H9 (cell line): ENCODE results near the gene CST4. TPM values are rescaled to one million over a fixed set of nuclear protein-coding genes. Genes with fewer than 3 reads are reported as not detected.

Experiments used
- DNase-seq: peaks from one replicate; pipeline ENCODE4 v3.0.0-alpha.2; 2017
- H2AFZ ChIP-seq: one replicate; pipeline ENCODE4 v1.6.1; 2013; ENCODE audit warnings: mild to moderate bottlenecking, low read length, control low read depth, moderate library complexity
- H2AK5ac ChIP-seq: 2 replicates; pipeline ENCODE4 v1.6.1; 2013; ENCODE audit warnings: low read length, control low read depth, mixed read lengths; ENCODE audit not compliant: insufficient read length
- H2BK120ac ChIP-seq: one replicate; pipeline ENCODE4 v1.6.1; 2013; ENCODE audit warnings: low read depth, mild to moderate bottlenecking, low read length, control low read depth, inconsistent platforms; ENCODE audit not compliant: poor library complexity, severe bottlenecking
- H2BK12ac ChIP-seq: 2 replicates; pipeline ENCODE4 v1.6.1; 2013; ENCODE audit warnings: low read length, control low read depth, mixed read lengths, low read depth; ENCODE audit not compliant: insufficient read length
- H2BK15ac ChIP-seq: 2 replicates; pipeline ENCODE4 v1.6.1; 2013; ENCODE audit warnings: low read depth, low read length, control low read depth
- H2BK20ac ChIP-seq: one replicate; pipeline ENCODE4 v1.6.1; 2013; ENCODE audit warnings: low read depth, mild to moderate bottlenecking, low read length, control low read depth, inconsistent platforms; ENCODE audit not compliant: poor library complexity, severe bottlenecking
- H2BK5ac ChIP-seq: 2 replicates; pipeline ENCODE4 v1.6.1; 2013; ENCODE audit warnings: low read length, control low read depth, mixed read lengths; ENCODE audit not compliant: insufficient read length
- H3K14ac ChIP-seq: 2 replicates; pipeline ENCODE4 v1.6.1; 2013; ENCODE audit warnings: low read length, control low read depth; ENCODE audit not compliant: insufficient read depth
- H3K18ac ChIP-seq: 2 replicates; pipeline ENCODE4 v1.6.1; 2013; ENCODE audit warnings: low read depth, mild to moderate bottlenecking, mixed read lengths, low read length, control low read depth; ENCODE audit not compliant: insufficient read length
- H3K23ac ChIP-seq: 2 replicates; pipeline ENCODE4 v1.6.1; 2013; ENCODE audit warnings: low read length, control low read depth, mixed read lengths, low read depth; ENCODE audit not compliant: insufficient read length
- H3K23me2 ChIP-seq: 2 replicates; pipeline ENCODE4 v1.6.1; 2013; ENCODE audit warnings: low read depth, mild to moderate bottlenecking, mixed read lengths, low read length, control low read depth; ENCODE audit not compliant: insufficient read length, poor library complexity, severe bottlenecking
- H3K27ac ChIP-seq: 2 replicates; pipeline ENCODE4 v1.5.1; 2013; ENCODE audit warnings: low read length, control low read depth, mixed read lengths, low read depth; ENCODE audit not compliant: insufficient read length
- H3K27me3 ChIP-seq: 2 replicates; pipeline ENCODE4 v1.6.1; 2013; ENCODE audit warnings: low read length, control low read depth, inconsistent platforms; ENCODE audit not compliant: insufficient read depth
- H3K4ac ChIP-seq: 2 replicates; pipeline ENCODE4 v1.6.1; 2013; ENCODE audit warnings: low read depth, mild to moderate bottlenecking, control low read depth, inconsistent platforms, low read length, moderate library complexity
- H3K4me1 ChIP-seq: 2 replicates; pipeline ENCODE4 v1.6.1; 2013; ENCODE audit warnings: low read length, control low read depth, inconsistent platforms; ENCODE audit not compliant: insufficient read depth
- H3K4me2 ChIP-seq: 2 replicates; pipeline ENCODE4 v1.6.1; 2013; ENCODE audit warnings: low read length, control low read depth, mixed read lengths; ENCODE audit not compliant: insufficient read length, insufficient read depth
- H3K56ac ChIP-seq: 2 replicates; pipeline ENCODE4 v1.6.1; 2013; ENCODE audit warnings: low read depth, mild to moderate bottlenecking, mixed read lengths, low read length, control low read depth; ENCODE audit not compliant: insufficient read length
- H3K79me1 ChIP-seq: 2 replicates; pipeline ENCODE4 v1.6.1; 2013; ENCODE audit warnings: low read depth, mild to moderate bottlenecking, moderate library complexity, low read length, control low read depth, inconsistent platforms; ENCODE audit not compliant: insufficient read depth, poor library complexity, severe bottlenecking
- H3K79me2 ChIP-seq: 2 replicates; pipeline ENCODE4 v1.6.1; 2013; ENCODE audit warnings: low read length, control low read depth, inconsistent platforms; ENCODE audit not compliant: insufficient read depth
- H3K9ac ChIP-seq: 2 replicates; pipeline ENCODE4 v1.6.1; 2013; ENCODE audit warnings: low read length, control low read depth, mixed read lengths; ENCODE audit not compliant: insufficient read length; ENCODE audit errors: extremely low read depth
- H3K9me3 ChIP-seq: one replicate; pipeline ENCODE4 v1.6.1; 2013; ENCODE audit warnings: low read depth, low read length, inconsistent platforms; ENCODE audit not compliant: control insufficient read depth
- H3T11ph ChIP-seq: one replicate; pipeline ENCODE4 v1.6.1; 2013; ENCODE audit warnings: mild to moderate bottlenecking, low read length, control low read depth, inconsistent platforms
- H4K20me1 ChIP-seq: one replicate; pipeline ENCODE4 v1.6.1; 2013; ENCODE audit not compliant: control insufficient read depth, insufficient read length, insufficient read depth
- H4K5ac ChIP-seq: 2 replicates; pipeline ENCODE4 v1.6.1; 2013; ENCODE audit warnings: low read depth, mild to moderate bottlenecking, mixed read lengths, low read length, control low read depth; ENCODE audit not compliant: insufficient read length
- H4K8ac ChIP-seq: replicated peaks from 2 replicates; pipeline ENCODE4 v1.6.1; 2013; ENCODE audit warnings: low read length, control low read depth, mixed read lengths, low read depth; ENCODE audit not compliant: insufficient read length
- H4K91ac ChIP-seq: 2 replicates; pipeline ENCODE4 v1.6.1; 2013; ENCODE audit warnings: low read depth, mild to moderate bottlenecking, moderate library complexity, mixed read lengths, low read length, control low read depth; ENCODE audit not compliant: insufficient read length
- H3K27ac Mint-ChIP-seq, 3 experiments: 2 replicates in 2 of 3; 3 replicates in 1 of 3; pipeline ENCODE4 v1.8.0; 2020 to 2021; ENCODE audit warnings: mixed read lengths in 3 of 3, mild to moderate bottlenecking in 1 of 3, moderate library complexity in 1 of 3
- H3K27me3 Mint-ChIP-seq: 2 replicates; pipeline ENCODE4 v1.8.0; 2021; ENCODE audit warnings: low read depth, mild to moderate bottlenecking, moderate library complexity, mixed read lengths
- H3K36me3 Mint-ChIP-seq, 3 experiments: 2 replicates in 2 of 3; 3 replicates in 1 of 3; pipeline ENCODE4 v1.8.0; 2020 to 2021; ENCODE audit warnings: low read depth in 3 of 3, mixed read lengths in 3 of 3; ENCODE audit not compliant: insufficient read depth in 1 of 3
- H3K4me1 Mint-ChIP-seq, 2 experiments: 2 replicates each; pipeline ENCODE4 v1.8.0; 2020; ENCODE audit warnings: mixed read lengths in 2 of 2
- H3K4me3 Mint-ChIP-seq, 2 experiments: 2 replicates in 1 of 2; 3 replicates in 1 of 2; pipeline ENCODE4 v1.8.0; 2020 to 2021; ENCODE audit warnings: mild to moderate bottlenecking in 2 of 2, mixed read lengths in 2 of 2, moderate library complexity in 1 of 2
- H3K9me3 Mint-ChIP-seq, 2 experiments: 2 replicates in 1 of 2; 3 replicates in 1 of 2; pipeline ENCODE4 v1.8.0; 2020; ENCODE audit warnings: mild to moderate bottlenecking in 2 of 2, mixed read lengths in 2 of 2, moderate library complexity in 1 of 2
- WGBS: extraction: QIAGEN DNeasy Blood & Tissue Kit; methylation state at CpG from one replicate; pipeline ENCODE4 v1.1.7; 2013; ENCODE audit warnings: missing lambda C conversion rate, low lambda C conversion rate, mixed read lengths; ENCODE audit not compliant: insufficient read length; ENCODE audit errors: extremely low coverage; 5-methylcytosine and 5-hydroxymethylcytosine counted together
- total RNA-seq: library from RNA; stranded (reverse); gene quantifications from 2 replicates; pipeline ENCODE4 v1.2.1, GENCODE V29; 2021
- TF ChIP-seq, protein P1 (sequence below): fragments of 200-600 bp; sonication (generic); conservative IDR thresholded peaks from 3 replicates; pipeline ENCODE4 v1.8.0; 2021; ENCODE audit warnings: antibody characterized with exemption, mild to moderate bottlenecking

Gene CST4
- total RNA-seq, 1 experiment from 2014 or later, result not detected

DNA sequence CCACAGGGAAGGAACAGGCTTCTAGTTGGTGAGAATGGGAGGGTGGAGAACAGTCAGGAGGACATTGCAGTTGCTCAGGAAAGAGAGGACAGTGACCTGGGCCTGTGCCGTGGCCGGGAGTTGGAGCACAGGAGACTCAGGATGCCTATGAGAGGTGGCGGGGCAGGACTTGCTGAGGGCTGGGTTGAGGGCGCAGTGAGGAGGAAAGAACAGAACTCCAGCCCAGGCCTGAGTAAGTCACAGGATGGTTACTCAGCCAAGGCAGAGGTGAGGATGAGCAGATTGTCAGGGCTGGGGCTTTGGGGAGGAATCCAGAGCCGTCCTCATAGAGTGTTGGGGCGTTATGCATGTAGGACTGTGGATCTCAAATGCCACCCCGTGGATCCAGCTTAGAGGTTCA lies 21.2 kb downstream of the CST4 start:
- H3K27ac Mint-ChIP-seq, result no peak overlapping the region
- Histone ChIP-seq H2BK12ac (no peak overlapping the region), H4K20me1 (no peaks in the 10 kb centered on the region), H4K5ac (no peak overlapping the region), H3K9ac (no peak overlapping the region), H3K4me1 (no peaks in the 10 kb centered on the region), H3K4ac (no peak overlapping the region), H3K27ac (no peak overlapping the region), H3K23ac (no peak overlapping the region), H3K56ac (no peak overlapping the region), H2BK120ac (no peak overlapping the region), H2BK15ac (no peak overlapping the region), H3K4me2 (no peak overlapping the region), H2BK5ac (no peak overlapping the region), H3K79me2 (no peaks in the 10 kb centered on the region), H3K14ac (no peak overlapping the region), H2AK5ac (no peak overlapping the region), H3K27me3 (no peaks in the 10 kb centered on the region), H4K8ac (no peak overlapping the region), H4K91ac (no peak overlapping the region), H3K9me3 (no peaks in the 10 kb centered on the region), H3K23me2 (no peaks in the 10 kb centered on the region), H3K18ac (no peak overlapping the region), H2AFZ (no peak overlapping the region), H2BK20ac (no peak overlapping the region), H3K79me1 (no peaks in the 10 kb centered on the region), H3T11ph (no peak overlapping the region)
- no peak for DNase-seq
- TF ChIP-seq, protein P1, sequence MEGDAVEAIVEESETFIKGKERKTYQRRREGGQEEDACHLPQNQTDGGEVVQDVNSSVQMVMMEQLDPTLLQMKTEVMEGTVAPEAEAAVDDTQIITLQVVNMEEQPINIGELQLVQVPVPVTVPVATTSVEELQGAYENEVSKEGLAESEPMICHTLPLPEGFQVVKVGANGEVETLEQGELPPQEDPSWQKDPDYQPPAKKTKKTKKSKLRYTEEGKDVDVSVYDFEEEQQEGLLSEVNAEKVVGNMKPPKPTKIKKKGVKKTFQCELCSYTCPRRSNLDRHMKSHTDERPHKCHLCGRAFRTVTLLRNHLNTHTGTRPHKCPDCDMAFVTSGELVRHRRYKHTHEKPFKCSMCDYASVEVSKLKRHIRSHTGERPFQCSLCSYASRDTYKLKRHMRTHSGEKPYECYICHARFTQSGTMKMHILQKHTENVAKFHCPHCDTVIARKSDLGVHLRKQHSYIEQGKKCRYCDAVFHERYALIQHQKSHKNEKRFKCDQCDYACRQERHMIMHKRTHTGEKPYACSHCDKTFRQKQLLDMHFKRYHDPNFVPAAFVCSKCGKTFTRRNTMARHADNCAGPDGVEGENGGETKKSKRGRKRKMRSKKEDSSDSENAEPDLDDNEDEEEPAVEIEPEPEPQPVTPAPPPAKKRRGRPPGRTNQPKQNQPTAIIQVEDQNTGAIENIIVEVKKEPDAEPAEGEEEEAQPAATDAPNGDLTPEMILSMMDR, result no peak
- H3K4me1 Mint-ChIP-seq, result no peaks in the 10 kb centered on the region
- no peaks in the 10 kb centered on the region for H3K27me3 Mint-ChIP-seq
- H3K9me3 Mint-ChIP-seq, result no peaks in the 10 kb centered on the region
- no CpG with 5 or more reads among the region's 7 CpGs for WGBS
- no peaks in the 10 kb centered on the region for H3K36me3 Mint-ChIP-seq
- no peak overlapping the region for H3K4me3 Mint-ChIP-seq
